Tibial artery (tissue), 4 donors: ENCODE measurements around the gene ORC4.

Experiments used
- DNase-seq, 2 donors: peaks; one replicate each; pipeline ENCODE4 v3.0.0-alpha.2; 2019
- H3K27ac ChIP-seq, 2 donors: fragments of 200-600 bp; sonication (generic) in 1 of 2; 1 replicate in 1 of 2; 2 replicates in 1 of 2; pipeline ENCODE4 v1.5.1; 2018 to 2019; ENCODE audit warnings: mild to moderate bottlenecking in 1 of 2
- H3K27me3 ChIP-seq, 2 donors: fragments of 200-600 bp; sonication (generic) in 1 of 2; one replicate each; pipeline versions ENCODE4 v1.5.1 to v1.6.0; 2016 to 2019
- H3K36me3 ChIP-seq, 3 donors: fragments of 200-600 bp; sonication (generic) in 2 of 3; one replicate each; pipeline ENCODE4 v1.5.1; 2016 to 2019; ENCODE audit warnings: mild to moderate bottlenecking in 2 of 3
- H3K4me1 ChIP-seq, 4 donors: fragments of 200-600 bp; sonication (generic) in 2 of 4; 1 replicate in 3 of 4; 2 replicates in 1 of 4; pipeline ENCODE4 v1.5.1; 2016 to 2019
- H3K4me3 ChIP-seq, 2 donors: fragments of 200-600 bp; sonication (generic) in 1 of 2; 1 replicate in 1 of 2; 2 replicates in 1 of 2; pipeline ENCODE4 v1.5.1; 2018 to 2019; ENCODE audit warnings: mild to moderate bottlenecking in 2 of 2
- H3K9me3 ChIP-seq, 3 donors: fragments of 200-600 bp; sonication (generic) in 1 of 3; one replicate each; pipeline ENCODE4 v1.5.1; 2016 to 2019
- CTCF ChIP-seq, 2 experiments: fragments of 200-600 bp in 1 of 2; fragments of 450-650 bp in 1 of 2; IDR thresholded peaks; one replicate each; pipeline ENCODE4 v1.5.1; 2017 to 2019; ENCODE audit warnings: antibody characterized with exemption in 2 of 2, mild to moderate bottlenecking in 1 of 2, moderate library complexity in 1 of 2
- intact Hi-C: fragments of 100-400 bp; cut with DNase I; formaldehyde crosslinking; loops from one replicate; pipeline ENCODE4 v1.15.0; 2023; ENCODE audit warnings: low total_unique reads

ORC4 gene

GRCh38 chr2:147989809-147990403 is 30.6 kb downstream of the ORC4 start:
- intact Hi-C loops, result loop anchor here (10.0 kb wide), 1 partner anchor 525 kb away; no protein-coding TSS in a partner anchor
- DNase-seq, result no peak

DNA sequence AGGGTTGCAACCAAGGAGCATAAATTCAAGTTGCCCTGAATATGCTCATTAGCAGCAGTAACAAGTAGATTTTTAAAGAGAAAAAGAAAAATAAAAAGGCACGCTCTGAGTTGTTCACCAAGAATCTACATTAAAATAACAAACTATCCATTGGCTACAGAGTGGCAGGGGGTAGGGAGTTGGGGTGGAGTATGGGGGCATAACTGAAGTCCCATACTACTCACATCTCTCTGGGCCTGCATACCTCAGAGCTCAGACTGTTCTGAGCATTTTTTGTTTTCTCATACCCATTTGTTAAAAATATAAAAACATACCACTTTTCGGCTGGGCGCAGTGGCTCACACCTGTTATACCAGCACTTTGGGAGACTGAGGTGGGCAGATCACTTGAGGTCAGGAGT is 31.4 kb downstream of the ORC4 start:
- H3K27ac ChIP-seq, result no peak overlapping the region
- no peak for DNase-seq
- no peaks in the 10 kb centered on the region for H3K9me3 ChIP-seq
- intact Hi-C loops, result loop anchor here (10.0 kb wide), 1 partner anchor 526 kb away; no protein-coding TSS in a partner anchor
- H3K27me3 ChIP-seq, result no peaks in the 10 kb centered on the region
- no peaks in the 10 kb centered on the region for H3K36me3 ChIP-seq
- peaks cover 0 to 16% (median 0%) of the 10 kb centered on the region in 4 donors for H3K4me1 ChIP-seq
- TF ChIP-seq CTCF (IDR thresholded peaks at IDR 0.05), result no peak
- no peak overlapping the region for H3K4me3 ChIP-seq

More at GRCh38 chr2:147989809-147990403, 30.6 kb downstream of the ORC4 start:
- Histone ChIP-seq H3K27me3 (no peaks in the 10 kb centered on the region), H3K27ac (no peak overlapping the region), H3K9me3 (no peaks in the 10 kb centered on the region), H3K36me3 (no peaks in the 10 kb centered on the region), H3K4me1 (peaks cover 0 to 16% (median 0%) of the 10 kb centered on the region in 4 donors), H3K4me3 (no peak overlapping the region)
- TF ChIP-seq CTCF (IDR thresholded peaks at IDR 0.05), result peak; percentile 65 to 75

GRCh38 chr2:147980940-147981528 is 39.5 kb downstream of the ORC4 start:
- H3K27ac ChIP-seq, result no peak overlapping the region
- no peaks in the 10 kb centered on the region for H3K27me3 ChIP-seq
- H3K36me3 ChIP-seq, result peaks cover 0 to 4% (median 0%) of the 10 kb centered on the region in 3 donors
- H3K4me3 ChIP-seq, result no peak overlapping the region
- no peaks in the 10 kb centered on the region for H3K9me3 ChIP-seq
- no peak for DNase-seq
- intact Hi-C loops, result loop anchor here (5.0 to 10.0 kb wide), 2 partner anchors 534 to 921 kb away; no protein-coding TSS in a partner anchor
- H3K4me1 ChIP-seq, result peaks cover 0 to 5% (median 0%) of the 10 kb centered on the region in 4 donors
- TF ChIP-seq CTCF (IDR thresholded peaks at IDR 0.05), result no peak

GRCh38 chr2:147977679-147978078 is 42.9 kb downstream of the ORC4 start:
- intact Hi-C loops, result no loop called here
- H3K36me3 ChIP-seq, result peaks cover 0 to 4% (median 0%) of the 10 kb centered on the region in 3 donors
- peaks cover 0 to 5% (median 0%) of the 10 kb centered on the region in 4 donors for H3K4me1 ChIP-seq
- DNase-seq, result no peak
- H3K4me3 ChIP-seq, result no peak overlapping the region
- H3K27me3 ChIP-seq, result no peaks in the 10 kb centered on the region
- no peak for TF ChIP-seq CTCF (IDR thresholded peaks at IDR 0.05)
- no peaks in the 10 kb centered on the region for H3K9me3 ChIP-seq
- no peak overlapping the region for H3K27ac ChIP-seq

GRCh38 chr2:147976102-147976501 is 44.4 kb downstream of the ORC4 start:
- no peak for DNase-seq
- Histone ChIP-seq H3K27ac (no peak overlapping the region), H3K36me3 (peaks cover 0 to 5% (median 4%) of the 10 kb centered on the region in 3 donors), H3K9me3 (no peaks in the 10 kb centered on the region), H3K4me1 (peaks cover 0 to 5% (median 0%) of the 10 kb centered on the region in 4 donors), H3K4me3 (no peak overlapping the region), H3K27me3 (no peaks in the 10 kb centered on the region)
- intact Hi-C loops, result no loop called here
- no peak for TF ChIP-seq CTCF (IDR thresholded peaks at IDR 0.05)
